GM21526 (cell line): ENCODE results near the gene ZNF566.
"Not testable (repeated sequence)": the region's sequence is repeated elsewhere in the genome, so short reads cannot be mapped to it uniquely, and the experiment has no call there.

Source experiments
- ATAC-seq: cut with Tn5 transposase; IDR thresholded peaks from one replicate; pipeline ENCODE4 v1.9.1; 2021; ENCODE audit warnings: moderate library complexity; ENCODE audit not compliant: unreplicated experiment, low FRiP score

The ZNF566 gene

GRCh38 chr19:36489118-36489919 lies at the start of gene ZNF566:
Gene ZNF566 (minus strand): TSS chr19:36489561. CDS start chr19:36476557, 13,004 bp downstream.
- peak; percentile 84 for ATAC-seq

DNA sequence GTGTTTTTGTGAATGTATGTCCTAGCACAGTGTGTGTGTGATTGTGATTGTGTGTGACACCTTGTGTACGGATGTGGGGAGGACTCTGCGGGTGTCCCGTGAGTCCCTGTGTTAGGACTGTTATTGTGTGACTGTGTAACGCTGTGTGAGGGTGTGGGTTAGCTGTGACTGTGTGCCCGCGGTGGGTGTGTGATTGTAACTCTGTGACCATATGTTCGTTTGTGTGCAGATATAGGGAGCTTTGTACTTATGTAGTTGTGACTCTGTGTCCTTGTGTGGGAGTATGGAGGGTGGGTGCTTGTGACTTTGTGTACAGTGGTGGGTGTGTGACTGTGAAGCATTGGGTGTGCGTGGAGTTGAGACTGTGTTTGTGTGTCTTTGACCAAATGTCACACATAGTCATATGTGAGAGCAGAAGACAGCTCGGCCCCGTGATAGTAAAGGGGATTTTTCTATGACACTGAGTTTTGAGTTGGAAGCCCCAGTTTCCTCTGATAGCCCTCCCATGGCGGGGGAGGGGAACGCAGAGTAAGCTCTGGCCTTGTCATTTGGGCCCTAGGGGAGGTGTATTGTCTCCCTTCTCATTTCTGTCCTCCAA lies 39.7 kb upstream of the ZNF566 start:
- peak; percentile 33 for ATAC-seq

GRCh38 chr19:36528194-36528920 lies 39.0 kb upstream of the ZNF566 start, which contains the start of gene ZNF260:
Gene ZNF260 (minus strand): TSS chr19:36528271. CDS start chr19:36515238, 13,033 bp downstream.
- ATAC-seq: peak; percentile 73

GRCh38 chr19:36527873-36528193 lies 38.5 kb upstream of the ZNF566 start:
- ATAC-seq: no peak

DNA sequence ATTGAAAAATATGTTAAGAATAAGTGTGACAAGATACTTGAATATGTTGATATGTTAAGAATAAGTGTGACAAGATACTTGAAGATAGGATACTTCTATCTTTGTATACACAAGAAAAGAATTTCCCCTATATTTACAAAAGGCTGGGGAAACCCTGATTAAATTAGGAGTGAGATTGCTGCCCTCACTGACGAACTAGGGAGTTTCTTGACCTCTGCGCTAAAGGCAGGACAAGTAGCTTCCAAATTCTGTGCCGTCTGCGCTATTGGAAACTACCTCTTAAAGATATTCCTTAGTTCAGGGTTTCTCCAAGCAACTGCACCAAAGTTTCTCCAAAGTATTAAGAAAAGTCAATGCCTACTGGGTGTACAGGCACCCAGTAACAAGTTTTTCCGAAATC lies 38.0 kb upstream of the ZNF566 start:
- ATAC-seq: no peak

GRCh38 chr19:36526581-36526980 lies 37.2 kb upstream of the ZNF566 start:
- ATAC-seq: no peak

DNA sequence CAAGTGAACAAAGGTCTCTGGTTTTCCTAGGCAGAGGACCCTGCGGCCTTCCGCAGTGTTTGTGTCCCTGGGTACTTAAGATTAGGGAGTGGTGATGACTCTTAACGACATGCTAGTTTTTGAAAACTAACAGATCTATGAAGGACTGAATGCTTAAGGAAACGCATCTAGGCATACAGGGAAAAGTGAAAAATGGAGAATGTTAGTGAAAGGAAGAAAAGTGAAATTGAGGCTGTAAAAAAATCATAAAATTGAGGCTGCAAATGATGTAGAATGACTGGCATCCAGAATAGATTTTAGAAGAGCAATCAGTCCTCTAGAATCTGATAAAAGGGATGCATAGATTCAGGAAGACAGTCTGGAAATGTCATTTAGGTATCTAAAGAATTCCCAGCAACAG lies 35.3 kb upstream of the ZNF566 start:
- ATAC-seq: no peak

GRCh38 chr19:36514012-36514612 lies 24.8 kb upstream of the ZNF566 start:
- ATAC-seq: no peak

DNA sequence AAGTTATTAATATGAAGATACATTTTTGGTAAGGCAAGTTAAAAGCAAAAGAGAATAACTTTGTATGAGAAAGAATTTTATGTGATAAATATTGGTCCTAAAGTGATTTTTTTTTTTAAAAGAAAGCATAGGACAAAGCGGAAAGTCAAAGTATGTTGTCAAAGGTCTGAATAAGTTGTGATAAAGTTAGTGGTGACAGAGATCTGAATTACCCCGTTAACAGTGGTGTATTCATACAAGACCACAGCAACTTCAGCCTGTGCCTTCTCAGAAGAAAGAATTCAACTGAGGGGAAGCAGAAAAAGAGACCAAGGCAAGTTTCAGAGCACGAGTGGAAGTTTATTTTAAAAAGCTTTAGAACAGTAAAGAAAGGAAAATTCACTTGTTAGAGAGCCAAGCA lies 19.0 kb upstream of the ZNF566 start:
- no peak for ATAC-seq

GRCh38 chr19:36501973-36502372 lies 12.6 kb upstream of the ZNF566 start:
- ATAC-seq: no peak

DNA sequence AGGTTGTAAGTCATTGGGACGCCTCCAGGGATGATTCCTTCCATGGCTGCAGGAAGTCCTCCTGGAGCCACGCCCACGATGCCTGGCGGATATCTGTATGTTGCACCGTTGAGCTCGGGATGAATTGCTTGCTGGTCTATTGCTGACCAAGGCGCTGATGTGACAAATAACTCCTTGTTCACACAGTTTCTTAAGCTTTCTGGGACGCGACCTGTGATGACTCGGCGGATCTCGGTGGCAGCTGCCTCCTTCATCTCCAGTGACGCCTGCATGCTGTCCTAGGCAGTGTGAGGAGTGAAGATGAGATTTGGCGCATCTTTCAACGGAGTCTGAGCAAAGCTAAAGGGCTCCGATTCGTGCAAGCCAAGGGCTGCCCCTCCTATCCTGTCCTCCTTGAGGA lies 7.6 kb upstream of the ZNF566 start:
- no peak for ATAC-seq

DNA sequence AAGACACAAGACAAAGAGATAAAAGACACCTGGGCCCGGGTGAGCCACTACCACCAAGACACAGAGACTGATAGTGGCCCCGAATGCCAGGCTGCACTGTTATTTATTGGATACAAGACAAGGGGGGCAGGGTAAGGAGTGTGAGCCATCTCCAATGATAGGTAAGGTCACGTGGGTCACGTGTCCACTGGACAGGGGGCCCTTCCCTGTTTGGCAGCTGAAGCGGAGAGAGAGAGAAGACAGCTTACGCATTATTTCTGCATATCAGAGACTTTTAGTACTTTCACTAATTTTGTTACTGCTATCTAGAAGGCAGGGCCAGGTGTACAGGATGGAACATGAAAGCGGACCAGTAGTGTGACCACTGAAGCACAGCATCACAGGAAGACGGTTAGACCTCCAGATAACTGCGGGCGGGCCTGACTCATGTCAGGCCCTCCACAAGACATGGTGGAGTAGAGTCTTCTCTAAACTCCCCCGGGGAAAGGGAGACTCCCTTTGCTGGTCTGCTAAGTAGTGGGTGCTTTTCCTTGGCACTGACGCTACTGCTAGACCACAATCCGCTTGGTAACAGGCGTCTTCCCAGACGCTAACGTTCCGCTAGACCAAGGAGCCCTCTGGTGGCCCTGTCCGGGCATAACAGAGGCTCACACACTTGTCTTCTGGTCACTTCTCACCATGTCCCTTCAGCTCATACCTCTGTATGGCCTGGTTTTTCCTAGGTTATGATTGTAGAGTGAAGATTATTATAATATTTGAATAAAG lies 3.5 kb upstream of the ZNF566 start:
- ATAC-seq: not testable (repeated sequence)

DNA sequence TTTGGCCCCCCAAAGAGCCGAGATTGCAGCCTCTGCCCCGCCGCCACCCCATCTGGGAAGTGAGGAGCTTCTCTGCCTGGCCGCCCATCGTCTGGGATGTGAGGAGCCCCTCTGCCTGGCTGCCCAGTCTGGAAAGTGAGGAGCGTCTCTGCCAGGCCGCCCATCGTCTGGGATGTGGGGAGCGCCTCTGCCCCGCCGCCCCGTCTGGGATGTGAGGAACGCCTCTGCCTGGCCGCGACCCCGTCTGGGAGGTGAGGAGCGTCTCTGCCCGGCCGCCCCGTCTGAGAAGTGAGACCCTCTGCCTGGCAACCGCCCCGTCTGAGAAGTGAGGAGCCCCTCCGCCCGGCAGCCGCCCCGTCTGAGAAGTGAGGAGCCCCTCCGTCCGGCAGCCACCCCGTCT lies 1.5 kb upstream of the ZNF566 start:
- ATAC-seq: not testable (repeated sequence)

DNA sequence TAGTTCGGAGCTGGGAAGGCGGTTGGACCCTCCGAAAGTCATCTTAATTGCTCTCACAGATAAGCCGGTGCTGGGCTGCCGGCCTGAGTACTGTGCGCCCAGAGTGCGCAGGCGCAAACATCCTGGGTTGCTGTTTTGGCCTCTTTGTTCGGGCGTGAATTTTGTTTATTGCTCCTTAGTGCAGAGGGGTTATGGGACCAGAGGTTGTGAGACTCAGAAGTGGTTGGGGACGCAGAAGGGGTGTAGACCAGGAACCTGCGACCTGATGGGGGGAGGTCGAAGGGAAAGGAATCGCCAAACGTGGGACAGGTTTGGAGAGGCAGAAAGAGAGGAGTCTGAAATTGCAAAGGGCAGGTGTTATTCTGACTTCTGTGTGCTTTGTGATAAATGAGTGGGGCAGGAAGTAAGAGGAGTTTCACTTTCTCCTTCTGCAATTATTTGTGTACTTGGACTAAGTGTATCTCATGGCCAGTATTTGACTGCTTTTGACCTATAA lies 607 bp upstream of the ZNF566 start:
- ATAC-seq: peak; percentile 45

GRCh38 chr19:36488846-36489117 lies 579 bp downstream of the ZNF566 start:
- ATAC-seq: peak; percentile 6

GRCh38 chr19:36488118-36488845 lies 1.1 kb downstream of the ZNF566 start:
- no peak for ATAC-seq

DNA sequence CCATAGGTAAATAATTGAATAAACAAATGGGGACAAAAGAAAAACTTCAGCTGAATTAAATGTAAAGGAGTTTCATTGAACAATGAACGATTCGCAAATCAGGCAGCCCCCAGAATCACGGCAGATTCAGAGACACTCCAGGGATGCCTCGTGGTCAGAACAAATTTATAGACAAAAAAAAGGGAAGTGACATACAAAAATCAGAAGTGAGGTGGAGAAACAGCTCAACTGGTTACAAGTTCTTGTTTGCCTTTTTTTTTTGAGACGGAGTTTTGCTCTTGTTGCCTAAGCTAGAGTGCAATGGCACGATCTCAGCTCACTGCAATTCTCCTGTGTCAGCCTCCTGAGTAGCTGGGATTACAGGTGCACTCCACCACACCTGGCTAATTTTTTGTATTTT lies 5.7 kb downstream of the ZNF566 start:
- no peak for ATAC-seq

GRCh38 chr19:36482876-36483275 lies 6.5 kb downstream of the ZNF566 start:
- ATAC-seq: no peak

DNA sequence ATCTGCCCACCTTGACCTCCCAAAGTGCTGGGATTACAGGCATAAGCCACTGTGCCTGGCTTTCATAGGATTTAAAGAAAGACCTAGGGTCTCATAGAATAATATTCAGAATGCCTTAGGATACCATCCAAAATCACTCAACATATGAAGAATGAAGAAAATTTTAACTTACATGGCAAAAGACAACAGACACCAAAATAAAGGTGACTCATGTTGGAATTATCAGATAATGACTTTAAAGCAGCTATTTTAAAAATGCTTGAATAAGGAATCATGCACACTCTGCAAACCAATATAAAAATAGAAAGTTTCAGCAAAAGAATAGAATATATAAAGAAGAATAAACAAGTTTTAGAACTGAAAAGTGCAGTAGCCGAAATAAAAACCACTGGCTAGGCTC lies 29.3 kb downstream of the ZNF566 start:
- no peak for ATAC-seq

DNA sequence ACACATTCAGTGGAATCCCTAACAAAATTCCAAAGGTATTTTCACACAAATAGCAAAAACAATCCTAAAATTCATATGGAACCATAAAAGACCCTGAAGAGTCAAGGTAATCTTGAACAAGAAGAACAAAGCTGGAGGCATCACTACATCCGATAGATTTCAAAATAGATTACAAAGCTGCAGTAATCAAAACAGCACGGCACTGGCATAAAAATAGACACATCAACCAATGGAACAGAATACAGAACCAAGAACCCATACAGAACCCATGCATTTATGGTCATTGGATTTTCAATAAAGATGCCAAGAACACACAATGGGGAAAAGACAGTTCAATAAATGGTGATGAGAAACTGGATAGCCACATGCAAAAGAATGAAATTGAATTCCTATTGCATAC lies 32.5 kb downstream of the ZNF566 start:
- no peak for ATAC-seq
